Esophagus squamous epithelium (tissue), 4 donors: ENCODE results near the gene DAB1.

Experiments
- CTCF ChIP-seq, 6 experiments: fragments of 450-650 bp in 4 of 6; fragments of 200-600 bp in 2 of 6; sonication (generic) in 2 of 6; IDR thresholded peaks; one replicate each; pipeline ENCODE4 v1.5.1; 2016 to 2019; ENCODE audit warnings: antibody characterized with exemption in 6 of 6, mild to moderate bottlenecking in 4 of 6, moderate library complexity in 4 of 6
- POLR2A ChIP-seq, 4 donors: fragments of 450-650 bp; IDR thresholded peaks; one replicate each; pipeline ENCODE4 v1.6.1; 2017; ENCODE audit warnings: antibody characterized with exemption in 4 of 4, mild to moderate bottlenecking in 4 of 4, moderate library complexity in 3 of 4

- TF ChIP-seq CTCF (IDR thresholded peaks at IDR 0.05): no peak
- no peak for TF ChIP-seq POLR2A (IDR thresholded peaks at IDR 0.05)
These were observed 17.4 kb downstream of the DAB1 start for GRCh38 chr1:57406428-57406970.
